GM18507 (cell line): Measurements from ENCODE around the gene ATP5ME.

Experiments
- DNase-seq: peaks from one replicate; pipeline ENCODE4 v3.0.0; 2011; ENCODE audit warnings: low read depth; ENCODE audit not compliant: insufficient read length; ENCODE audit errors: extremely low spot score
- FAIRE-seq: peaks from 2 replicates; lab custom pipeline; 2011; peaks lifted over from hg19 to GRCh38; lab: Jason Lieb, UNC

The ATP5ME gene

DNA sequence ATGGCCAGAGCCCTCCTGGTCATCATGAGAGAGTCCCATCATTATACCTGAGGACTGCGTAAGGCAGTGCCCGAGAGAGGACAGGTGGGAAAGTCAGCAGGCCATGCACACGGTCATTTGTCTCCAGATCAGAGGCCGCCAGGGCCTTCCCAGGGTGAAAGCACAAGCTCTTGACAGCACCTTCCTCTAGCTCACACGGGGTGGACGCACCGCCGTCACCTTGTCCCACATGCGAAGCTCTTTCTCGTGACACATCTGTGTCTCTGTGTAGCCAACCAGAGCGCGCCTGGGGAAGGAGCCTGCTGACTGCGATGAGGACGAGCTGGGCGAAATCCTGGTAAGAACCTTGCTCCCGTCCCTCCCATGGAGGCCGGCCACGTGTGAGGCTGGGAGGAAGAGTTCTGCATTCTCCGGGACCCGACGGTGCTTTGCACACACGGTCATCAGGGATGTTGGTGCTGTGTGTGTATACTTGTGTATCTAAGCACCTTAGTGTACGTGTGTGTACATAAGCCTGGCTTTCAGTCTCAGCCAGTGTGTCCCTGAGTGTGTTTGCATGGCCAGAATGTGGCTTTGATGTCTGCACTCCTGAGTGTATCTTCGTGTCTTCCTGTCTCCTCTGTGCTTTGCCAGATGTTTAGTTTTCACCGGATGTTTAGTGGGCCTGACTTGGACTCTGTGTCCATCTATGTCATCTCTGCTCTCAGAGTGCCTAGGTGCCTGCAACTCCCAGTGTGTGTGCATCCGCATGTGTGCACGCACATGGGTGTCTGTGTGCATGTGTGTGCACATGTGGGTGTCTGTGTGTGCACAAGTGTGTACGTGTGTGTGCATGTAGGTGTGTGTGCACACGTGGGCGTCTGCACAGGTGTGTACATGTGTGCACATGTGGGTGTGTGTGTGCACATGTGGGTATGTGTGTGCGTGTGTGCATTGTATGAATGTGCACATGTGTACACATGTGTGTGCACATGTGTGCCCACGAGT lies 15.1 kb downstream of the ATP5ME start:
- FAIRE-seq (no peak), DNase-seq (no peak)

DNA sequence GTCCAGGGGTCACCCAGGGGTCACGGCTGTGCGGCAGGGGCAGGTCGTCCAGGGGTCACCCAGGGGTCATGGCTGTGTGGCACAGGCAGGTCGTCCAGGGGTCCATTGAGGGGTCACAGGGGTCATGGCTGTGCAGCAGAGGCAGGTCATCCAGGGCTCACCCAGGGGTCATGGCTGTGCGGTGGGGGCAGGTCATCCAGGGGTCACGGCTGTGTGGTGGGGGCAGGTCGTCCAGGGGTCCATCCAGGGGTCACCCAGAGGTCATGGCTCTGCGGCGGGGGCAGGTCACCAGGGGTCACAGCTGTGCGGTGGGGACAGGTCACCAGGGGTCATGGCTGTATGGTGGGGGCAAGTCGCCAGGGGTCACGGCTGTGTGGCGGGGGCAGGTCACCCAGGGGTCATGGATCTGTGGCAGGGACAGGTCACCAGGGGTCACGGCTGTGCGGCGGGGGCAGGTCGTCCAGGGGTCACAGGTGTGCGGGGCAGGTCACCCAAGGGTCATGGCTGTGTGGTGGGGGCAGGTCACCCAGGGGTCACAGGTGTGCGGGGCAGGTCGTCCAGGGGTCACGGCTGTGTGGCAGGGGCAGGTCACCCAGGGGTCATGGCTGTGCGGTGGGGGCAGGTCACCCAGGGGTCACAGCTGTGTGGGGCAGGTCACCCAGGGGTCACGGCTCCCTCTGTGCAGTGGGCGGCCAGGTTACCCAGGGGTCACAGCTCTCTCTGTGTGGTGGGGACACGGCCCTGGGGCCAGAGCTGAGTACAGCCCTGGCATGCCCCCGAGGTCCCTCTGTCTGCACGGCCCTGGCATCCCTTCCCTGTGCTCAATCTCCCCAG lies 16.0 kb downstream of the ATP5ME start:
- DNase-seq (no peak), FAIRE-seq (no peak)

- FAIRE-seq (no peak), DNase-seq (no peak)
These were observed 16.7 kb downstream of the ATP5ME start for GRCh38 chr4:657338-657833.

- DNase-seq (no peak), FAIRE-seq (no peak)
These were observed 17.4 kb downstream of the ATP5ME start for GRCh38 chr4:656436-657337.

DNA sequence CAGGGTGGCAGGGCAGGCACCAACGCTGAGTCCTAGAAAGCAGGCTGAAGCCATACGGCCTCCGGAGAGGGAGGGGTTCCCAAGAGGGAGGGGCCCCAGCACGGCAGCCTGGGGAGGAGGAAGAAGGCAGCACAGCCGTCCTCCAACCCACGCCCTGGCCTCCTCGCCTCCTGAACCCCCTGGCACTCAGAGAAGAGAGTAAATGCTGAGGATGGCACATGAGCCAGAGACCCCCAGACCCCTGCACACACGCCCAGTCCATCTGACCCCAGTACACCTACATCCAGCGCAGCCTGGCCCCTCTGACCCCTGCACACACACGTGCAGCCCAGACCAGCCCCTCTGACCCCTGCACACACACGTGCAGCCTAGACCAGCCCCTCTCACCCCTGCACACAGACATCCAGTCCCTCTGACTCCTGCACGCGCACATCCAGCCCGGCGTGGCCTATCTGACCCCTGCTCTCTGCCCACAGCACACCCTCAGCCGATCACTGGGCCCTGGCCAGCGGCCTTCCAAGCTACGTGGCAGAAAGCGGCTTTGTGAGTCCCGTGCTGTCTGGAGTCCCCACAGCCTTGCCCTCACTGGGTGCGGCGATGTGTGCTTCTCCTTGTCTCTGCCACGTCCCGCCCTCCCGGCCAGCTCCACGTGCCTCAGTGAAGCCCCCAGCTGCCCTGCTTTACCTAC lies 18.5 kb downstream of the ATP5ME start:
- DNase-seq = no peak
- FAIRE-seq = no peak

GRCh38 chr4:654871-655463 lies 19.1 kb downstream of the ATP5ME start:
- no peak for FAIRE-seq

DNA sequence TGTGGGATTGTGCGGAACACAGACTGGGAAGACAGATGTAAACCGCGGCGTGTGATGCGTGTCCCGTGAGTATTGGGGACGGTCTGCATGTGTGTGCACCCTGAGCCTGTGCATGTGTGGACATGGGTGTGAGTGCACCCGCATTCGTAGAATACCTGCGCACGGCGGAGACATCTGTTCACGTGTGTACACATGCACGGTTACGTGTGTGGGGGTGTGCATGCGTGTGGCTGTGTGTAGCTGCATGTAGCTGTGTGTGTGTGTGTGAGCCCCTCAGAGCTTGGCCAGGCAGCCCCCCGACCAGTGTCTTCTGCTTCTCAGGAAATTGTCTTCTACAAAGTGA lies 19.6 kb downstream of the ATP5ME start:
- no peak for DNase-seq
- no peak for FAIRE-seq

More at GRCh38 chr4:654871-655463, 19.1 kb downstream of the ATP5ME start:
- DNase-seq = no peak

GRCh38 chr4:653831-654502 lies 20.1 kb downstream of the ATP5ME start:
- FAIRE-seq = no peak
- no peak for DNase-seq

GRCh38 chr4:653080-653821 lies 20.8 kb downstream of the ATP5ME start:
- DNase-seq (no peak), FAIRE-seq (no peak)

DNA sequence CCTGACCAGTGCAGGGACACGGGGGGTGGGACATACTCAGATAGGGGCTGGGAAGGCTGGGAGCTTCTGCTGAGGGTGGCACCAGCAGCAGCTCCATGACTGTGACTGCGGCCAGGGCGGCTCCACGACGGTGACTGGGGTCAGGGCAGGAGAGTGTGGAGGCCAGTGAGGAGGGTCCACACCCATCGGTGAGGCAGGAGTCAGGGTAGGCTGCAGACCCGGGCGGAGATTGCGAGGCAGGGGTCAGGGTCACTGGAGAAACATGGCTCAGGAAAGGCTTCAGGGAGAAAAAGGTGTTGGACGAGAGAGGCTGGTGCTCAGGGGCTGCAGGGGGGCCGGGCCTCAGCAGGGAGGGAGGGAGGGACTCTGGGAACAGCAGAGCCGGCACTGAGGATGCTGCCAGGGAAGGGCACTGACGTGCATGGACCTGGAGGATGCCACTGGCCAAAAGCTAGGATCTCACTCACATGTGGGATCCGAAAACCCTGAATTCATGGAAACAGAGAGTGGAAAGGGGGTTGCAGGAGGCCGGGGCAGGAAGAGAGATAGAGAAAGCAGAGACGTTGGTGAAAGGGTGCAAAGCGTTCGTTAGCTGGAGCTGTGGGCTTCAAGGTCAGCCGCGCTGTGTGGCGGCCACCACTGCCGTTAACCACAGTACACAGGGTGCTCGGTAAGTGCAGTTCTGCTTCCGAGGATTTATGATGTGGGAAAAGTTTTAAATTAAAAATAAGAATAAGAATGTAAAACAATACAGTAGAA lies 22.0 kb downstream of the ATP5ME start:
- FAIRE-seq (no peak), DNase-seq (no peak)

GRCh38 chr4:650951-651883 lies 22.9 kb downstream of the ATP5ME start:
- DNase-seq (no peak), FAIRE-seq (no peak)

DNA sequence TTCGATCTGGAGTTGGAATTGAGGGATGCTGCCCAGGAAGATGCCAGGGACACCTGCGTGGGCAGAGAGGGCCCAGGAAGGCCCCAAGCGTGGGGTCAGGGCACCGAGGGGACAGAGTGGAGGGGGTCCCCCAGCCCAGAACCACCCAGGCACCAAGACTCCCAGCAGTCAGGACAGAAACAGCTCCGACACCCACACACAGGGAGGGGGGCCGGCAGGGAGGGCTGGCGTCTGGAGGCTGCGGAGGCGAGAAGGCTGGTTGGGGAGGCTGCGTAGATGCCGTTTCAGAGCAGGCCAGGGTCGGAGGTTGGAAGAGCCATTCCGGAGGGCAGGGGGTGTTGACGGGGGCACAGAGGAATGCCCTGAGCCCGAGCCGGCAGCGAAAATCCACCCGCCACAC lies 23.6 kb downstream of the ATP5ME start:
- FAIRE-seq = no peak
- no peak for DNase-seq

GRCh38 chr4:649751-650310 lies 24.2 kb downstream of the ATP5ME start:
- DNase-seq (no peak), FAIRE-seq (no peak)

- FAIRE-seq (no peak), DNase-seq (no peak)
These were observed 24.8 kb downstream of the ATP5ME start for GRCh38 chr4:649293-649625.

DNA sequence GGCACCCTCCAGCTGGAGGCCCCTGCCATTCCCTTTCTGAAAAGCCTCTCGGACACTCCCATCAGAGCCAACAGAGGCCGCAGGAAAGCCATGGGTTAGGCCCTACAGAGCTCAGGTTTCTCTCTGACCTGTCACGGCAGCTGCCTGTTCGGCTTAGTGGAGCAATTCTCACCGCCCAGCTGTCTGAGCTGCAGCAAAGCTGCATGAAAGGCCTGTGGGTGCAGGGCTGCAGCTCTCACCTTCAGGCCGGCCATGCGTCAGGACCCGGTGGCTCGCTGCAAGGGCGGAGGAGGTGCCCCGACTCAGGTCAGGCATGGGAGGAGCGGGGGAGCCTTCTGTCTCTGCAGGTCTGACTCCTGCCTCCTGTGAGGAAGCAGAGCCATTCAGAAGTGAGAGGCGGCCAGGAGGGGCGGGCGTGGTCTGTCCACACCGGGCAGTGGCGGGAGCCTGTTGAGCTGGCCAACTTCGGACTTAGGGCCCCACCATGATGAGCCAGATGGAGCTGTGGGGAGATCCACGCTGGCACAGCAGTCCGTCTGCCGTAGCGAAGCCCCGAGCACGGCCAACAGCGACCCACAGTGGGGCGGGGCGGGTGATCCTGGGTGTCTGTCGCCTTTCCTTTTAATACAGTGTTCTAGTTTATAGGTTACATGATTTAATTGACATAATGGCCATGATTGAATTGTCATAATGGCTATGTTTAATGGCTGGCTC lies 25.3 kb downstream of the ATP5ME start:
- FAIRE-seq (no peak), DNase-seq (no peak)
